SH-SY5Y (cell line): ENCODE results near the gene SYT3.

Experiments
- GATA2 ChIP-seq: IDR thresholded peaks from 2 replicates; pipeline ENCODE4 v1.6.1; 2011; ENCODE audit warnings: mild to moderate bottlenecking, low read depth, low read length
- GATA3 ChIP-seq: IDR thresholded peaks from 2 replicates; pipeline ENCODE4 v1.6.1; 2011; ENCODE audit warnings: low read depth, mild to moderate bottlenecking, low read length, moderate library complexity

DNA sequence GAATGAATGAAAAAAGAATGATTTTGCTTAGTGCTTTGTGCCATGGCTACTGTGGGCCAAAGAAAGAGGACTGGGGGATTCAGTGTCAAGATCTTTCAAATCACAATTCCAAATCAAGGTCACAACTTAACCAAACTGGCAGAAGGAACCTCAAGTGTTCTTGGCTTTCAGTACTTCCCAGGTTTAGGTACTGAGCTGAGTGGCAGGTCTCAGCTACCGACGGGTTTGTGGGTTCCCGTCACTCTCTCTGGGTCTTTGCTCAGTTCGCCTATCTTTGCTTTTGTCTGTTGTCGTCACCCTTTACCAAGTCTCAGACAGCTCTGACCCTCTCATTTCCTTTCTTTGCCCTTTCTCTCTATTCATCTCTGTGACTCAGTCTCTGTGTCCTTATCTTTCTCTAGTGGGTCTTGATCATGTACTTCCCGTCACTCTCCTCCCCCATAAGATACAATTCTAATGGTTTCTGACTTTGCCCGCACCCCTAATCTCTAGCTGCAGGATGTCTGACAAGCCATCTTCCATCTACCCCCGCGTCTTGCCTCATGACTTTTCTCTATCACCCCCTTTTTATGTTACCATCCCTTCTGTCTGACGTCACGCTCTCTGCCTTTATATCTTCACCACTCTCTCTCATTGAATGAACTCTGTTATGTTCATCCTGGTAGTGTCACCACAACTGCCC, 38.1 kb downstream of the SYT3 start:
- no peak for TF ChIP-seq GATA2
- no peak for TF ChIP-seq GATA3
